CD4-positive, alpha-beta T cell treated with Interleukin-17A for 4 hours (primary cell): ENCODE measurements around the gene SERP2.

ENCODE experiments used
- DNase-seq: peaks from one replicate; pipeline ENCODE4 v3.0.0-alpha.2; 2020; ENCODE audit warnings: mixed read lengths

Gene SERP2

GRCh38 chr13:44436589-44437337 is 63.1 kb downstream of the SERP2 start:
- DNase-seq, result peak; percentile 52

- no peak for DNase-seq
These were observed 64.0 kb downstream of the SERP2 start for GRCh38 chr13:44437356-44438233.

GRCh38 chr13:44438234-44438579 is 64.6 kb downstream of the SERP2 start:
- no peak for DNase-seq

- DNase-seq, result no peak
These were observed 65.9 kb downstream of the SERP2 start for GRCh38 chr13:44439452-44440024.

- no peak for DNase-seq
These were observed 66.5 kb downstream of the SERP2 start for GRCh38 chr13:44440046-44440608.
